Measurements from ENCODE around the gene ST8SIA5.
"Not testable (repeated sequence)": the region's sequence is repeated elsewhere in the genome, so short reads cannot be mapped to it uniquely, and the experiment has no call there.

Gene ST8SIA5

DNA sequence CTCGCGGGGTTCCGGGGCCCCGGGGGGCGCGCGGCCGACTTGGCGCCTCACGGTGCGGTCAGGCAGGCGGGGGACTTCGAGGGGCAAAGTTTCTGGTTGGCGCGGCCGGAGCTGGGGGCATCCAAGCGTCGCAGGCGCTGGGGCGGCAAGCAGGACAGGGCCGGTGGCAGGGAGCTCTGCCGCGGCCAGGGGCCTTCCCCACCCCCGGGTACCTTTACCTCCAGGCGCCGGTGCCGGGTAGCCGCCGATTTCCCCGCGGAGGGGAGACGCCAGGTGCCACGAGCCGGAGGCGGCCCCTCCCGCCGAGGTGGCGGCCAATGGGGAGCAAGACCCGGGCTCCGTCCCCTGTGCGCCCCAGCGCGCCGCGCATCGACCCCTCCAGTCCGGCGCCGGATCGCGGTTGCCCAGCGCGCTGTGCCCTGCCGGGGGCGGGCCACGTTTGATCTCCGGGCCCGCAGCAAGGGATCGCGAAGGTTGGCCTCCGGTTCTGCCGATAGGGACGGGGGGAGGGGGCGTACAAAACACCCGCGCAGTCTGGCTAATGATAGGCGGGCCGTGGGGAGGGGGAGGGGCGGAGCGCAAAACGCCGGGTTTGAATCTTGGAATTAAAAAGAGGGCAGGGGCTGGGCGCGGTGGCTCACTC lies at the start of gene ST8SIA5:
Gene ST8SIA5 (minus strand): TSS at position 495 of the 643 bp plus-strand sequence. CDS start 545 bp downstream, outside the sequence.
- DNase-seq (ENCODE audit: low spot score), result peak; percentile 76

GRCh38 chr18:46795945-46796344 lies 39.1 kb upstream of the ST8SIA5 start:
- not testable (repeated sequence) for DNase-seq (ENCODE audit: low spot score)

- DNase-seq (ENCODE audit: low spot score), result peak; percentile 41
Observed at GRCh38 chr18:46794607-46795006, 37.8 kb upstream of the ST8SIA5 start.

- peak; percentile 43 for DNase-seq (ENCODE audit: low spot score)
Observed at GRCh38 chr18:46793565-46793964, 36.7 kb upstream of the ST8SIA5 start.

GRCh38 chr18:46789088-46789487 lies 32.2 kb upstream of the ST8SIA5 start:
- no peak for DNase-seq (ENCODE audit: low spot score)

DNA sequence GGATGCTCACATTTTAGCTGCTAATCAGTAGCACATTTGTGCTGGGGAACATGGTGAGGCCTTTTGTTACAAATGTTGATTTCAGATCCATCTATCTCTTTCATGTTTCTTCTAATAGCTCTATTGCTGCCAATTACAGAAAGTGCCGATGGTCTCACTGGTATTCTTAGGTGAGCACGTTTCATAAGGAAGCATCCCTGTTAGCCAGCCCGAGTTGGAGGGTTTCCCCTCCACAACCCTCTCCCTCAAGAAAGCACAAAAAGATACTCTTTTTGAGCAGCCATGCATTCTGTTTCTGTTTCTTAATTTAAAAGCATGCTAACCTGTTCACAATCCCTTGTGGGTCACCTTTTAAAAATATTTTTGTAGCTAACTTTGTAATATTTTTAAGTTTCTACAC lies 30.8 kb upstream of the ST8SIA5 start:
- DNase-seq (ENCODE audit: low spot score), result no peak

DNA sequence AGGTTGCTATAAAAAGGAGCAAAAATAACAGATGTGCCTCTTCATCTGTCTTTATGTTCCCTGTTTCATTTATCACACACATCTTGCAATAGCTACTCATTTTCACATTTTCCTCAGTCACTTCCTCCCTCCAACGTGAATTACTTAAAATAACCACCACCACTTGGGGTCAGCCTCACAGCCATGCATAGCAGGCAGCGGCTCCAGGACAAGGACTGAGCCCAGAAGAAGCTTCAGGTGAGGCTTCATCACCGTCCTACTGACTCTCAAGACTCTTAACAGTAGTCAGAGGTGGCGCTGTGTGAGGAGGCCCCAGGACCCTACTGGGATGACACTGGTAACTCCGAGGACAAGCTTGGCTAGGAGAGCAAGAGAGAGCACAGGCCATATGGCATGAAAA lies 15.5 kb upstream of the ST8SIA5 start:
- DNase-seq (ENCODE audit: low spot score), result no peak

GRCh38 chr18:46771141-46771540 lies 14.3 kb upstream of the ST8SIA5 start:
- DNase-seq (ENCODE audit: low spot score), result no peak

- DNase-seq (ENCODE audit: low spot score), result no peak
Observed at GRCh38 chr18:46770708-46771107, 13.9 kb upstream of the ST8SIA5 start.

DNA sequence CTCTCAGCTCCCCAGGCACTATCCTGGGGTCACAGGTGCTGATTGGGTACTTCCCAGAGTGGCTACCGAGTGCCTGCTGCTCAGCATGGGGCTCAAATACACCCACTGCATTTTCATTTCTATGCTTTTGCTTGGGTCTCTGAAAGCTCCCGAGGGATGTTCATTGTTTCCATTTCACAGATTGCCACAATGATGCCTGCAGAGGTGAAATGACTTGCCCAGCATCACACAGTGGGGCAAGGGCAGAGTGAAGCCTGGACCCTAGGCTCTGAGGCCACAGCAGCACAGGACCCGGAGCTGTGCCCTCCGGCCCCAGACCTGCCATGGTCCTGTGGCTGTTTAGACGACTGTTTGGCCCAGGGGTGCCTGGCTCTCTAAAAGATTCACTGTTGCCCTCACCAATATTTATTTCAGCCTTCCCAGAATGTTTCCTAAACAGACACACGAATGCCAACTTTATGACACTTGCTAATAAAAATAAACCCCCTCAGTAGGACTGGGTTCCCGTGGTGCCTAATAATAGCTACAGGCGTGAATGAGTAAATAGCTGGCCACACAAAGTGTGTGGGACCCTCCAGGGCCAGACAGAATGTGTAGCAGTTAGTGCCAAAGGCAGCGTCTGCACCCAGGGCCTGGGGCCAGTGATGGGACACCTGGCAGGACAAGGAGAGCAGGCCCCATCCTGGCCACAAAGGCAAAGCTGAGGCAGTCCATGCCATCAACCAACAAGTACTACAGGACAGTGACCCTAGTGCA lies 11.5 kb upstream of the ST8SIA5 start:
- DNase-seq (ENCODE audit: low spot score), result no peak

- DNase-seq (ENCODE audit: low spot score), result no peak
Observed at GRCh38 chr18:46767217-46767616, 10.4 kb upstream of the ST8SIA5 start.

GRCh38 chr18:46764586-46764985 lies 7.7 kb upstream of the ST8SIA5 start:
- DNase-seq (ENCODE audit: low spot score), result no peak

- DNase-seq (ENCODE audit: low spot score), result no peak
Observed at GRCh38 chr18:46761059-46761769, 4.4 kb upstream of the ST8SIA5 start.

GRCh38 chr18:46759890-46760289 lies 3.0 kb upstream of the ST8SIA5 start:
- DNase-seq (ENCODE audit: low spot score), result no peak

DNA sequence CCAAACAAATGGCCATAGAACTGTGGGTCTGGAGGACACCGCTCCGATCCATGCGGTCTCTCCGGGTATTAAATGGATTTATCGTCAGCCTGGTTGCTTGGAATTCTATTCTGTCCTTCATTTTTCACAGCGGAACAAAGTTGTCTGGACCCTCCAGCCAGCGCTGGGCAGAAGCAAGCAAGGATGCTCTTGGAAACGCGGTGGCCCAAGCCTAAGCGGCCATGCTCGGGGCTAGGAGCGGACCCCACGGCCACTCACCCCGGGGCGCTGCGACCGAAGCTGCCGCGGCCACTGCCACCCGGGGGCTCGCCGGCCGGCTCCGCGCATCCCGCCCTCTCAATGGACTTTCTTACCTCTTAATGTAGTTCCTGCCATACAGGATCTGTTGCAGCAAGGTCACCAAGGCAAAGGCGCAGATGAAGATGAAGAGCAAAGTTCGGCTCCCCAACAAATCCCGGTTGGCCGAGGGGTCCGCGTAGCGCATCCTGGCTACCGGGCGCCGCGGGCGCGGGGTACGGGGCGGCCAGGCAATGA lies 761 bp downstream of the ST8SIA5 start:
- DNase-seq (ENCODE audit: low spot score), result no peak

- DNase-seq (ENCODE audit: low spot score), result no peak
Observed at GRCh38 chr18:46755315-46756024, 1.4 kb downstream of the ST8SIA5 start.

DNA sequence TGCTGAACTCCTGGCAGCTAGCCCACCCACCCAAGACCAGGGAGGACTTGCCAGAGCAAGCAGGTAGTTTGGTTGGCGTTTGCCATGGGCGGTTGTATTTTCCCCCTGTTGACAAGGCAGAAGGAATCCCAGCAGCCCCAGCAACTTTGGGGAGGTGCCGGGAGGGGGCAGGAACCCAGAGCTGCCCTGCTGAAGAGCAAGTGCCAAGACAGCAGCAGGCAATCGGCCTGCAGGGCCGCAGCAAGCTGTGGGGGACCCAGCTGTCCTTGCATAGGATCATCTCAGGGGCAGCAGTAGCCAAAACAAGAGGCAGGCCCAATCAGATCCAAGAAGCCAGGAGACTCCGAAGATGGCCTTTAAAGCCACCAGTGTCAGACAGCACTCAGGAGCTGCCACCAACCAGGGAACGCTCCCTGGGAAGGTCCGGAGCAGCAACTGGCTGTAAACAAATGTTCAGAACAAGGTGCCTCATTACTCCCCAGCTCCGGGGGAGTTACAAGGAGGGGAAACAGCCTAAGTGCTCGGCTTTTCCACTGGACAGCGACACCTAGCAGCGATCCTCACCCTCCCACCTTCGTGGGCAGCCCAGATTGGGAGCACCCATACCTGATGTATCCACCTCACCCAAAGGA lies 2.1 kb downstream of the ST8SIA5 start:
- DNase-seq (ENCODE audit: low spot score), result no peak

DNA sequence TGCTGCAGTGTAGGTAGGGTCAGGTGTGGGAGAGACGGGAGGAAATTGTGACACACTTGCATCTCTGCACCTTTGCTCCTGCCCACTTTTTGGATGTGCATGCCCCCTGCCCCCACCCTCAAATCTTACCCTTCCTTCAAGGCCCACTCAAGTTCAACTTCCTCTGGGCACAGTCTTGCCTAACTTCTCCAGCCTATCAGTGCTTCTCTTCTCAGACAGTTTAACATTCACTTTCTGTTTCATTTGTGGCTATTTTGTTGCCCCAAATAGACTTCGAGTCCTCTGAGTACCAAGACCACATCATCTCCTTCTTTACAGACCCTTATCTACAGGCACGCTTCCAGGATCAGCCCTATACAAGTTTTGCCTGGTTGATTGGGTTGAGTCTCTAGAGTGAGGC lies 2.7 kb downstream of the ST8SIA5 start:
- DNase-seq (ENCODE audit: low spot score), result no peak

GRCh38 chr18:46751882-46752281 lies 5.0 kb downstream of the ST8SIA5 start:
- DNase-seq (ENCODE audit: low spot score), result no peak

- DNase-seq (ENCODE audit: low spot score), result no peak
Observed at GRCh38 chr18:46750626-46751025, 6.2 kb downstream of the ST8SIA5 start.

- no peak for DNase-seq (ENCODE audit: low spot score)
Observed at GRCh38 chr18:46748466-46748865, 8.4 kb downstream of the ST8SIA5 start.

DNA sequence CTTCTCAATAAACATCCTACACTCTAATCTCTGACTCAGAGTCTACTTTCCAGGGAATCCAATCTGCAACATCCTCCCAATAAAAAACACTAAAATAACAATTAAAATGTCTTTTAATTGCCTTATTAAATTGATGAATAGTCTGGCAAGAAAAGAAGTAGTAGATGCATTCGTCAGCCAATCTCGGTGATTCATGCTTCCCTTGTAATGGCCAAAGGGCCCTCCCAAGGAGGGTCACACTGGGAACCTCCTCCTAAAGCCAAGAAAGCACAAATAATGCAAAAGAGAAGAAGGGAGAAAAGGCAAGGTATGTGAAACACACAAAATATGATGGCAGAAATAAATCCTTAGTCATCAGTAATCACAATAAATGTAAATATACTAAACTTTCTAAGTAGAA lies 16.8 kb downstream of the ST8SIA5 start:
- DNase-seq (ENCODE audit: low spot score), result no peak

All from iPS-NIHi11 (cell line).